ENCODE results near the gene FOCAD. TPM values are rescaled to one million over a fixed set of nuclear protein-coding genes. Genes with fewer than 3 reads are reported as not detected.
"Not testable (repeated sequence)": the region's sequence is repeated elsewhere in the genome, so short reads cannot be mapped to it uniquely, and the experiment has no call there.

The FOCAD gene
- total RNA-seq, 1 experiment from 2014 or later = 17.1 TPM

DNA sequence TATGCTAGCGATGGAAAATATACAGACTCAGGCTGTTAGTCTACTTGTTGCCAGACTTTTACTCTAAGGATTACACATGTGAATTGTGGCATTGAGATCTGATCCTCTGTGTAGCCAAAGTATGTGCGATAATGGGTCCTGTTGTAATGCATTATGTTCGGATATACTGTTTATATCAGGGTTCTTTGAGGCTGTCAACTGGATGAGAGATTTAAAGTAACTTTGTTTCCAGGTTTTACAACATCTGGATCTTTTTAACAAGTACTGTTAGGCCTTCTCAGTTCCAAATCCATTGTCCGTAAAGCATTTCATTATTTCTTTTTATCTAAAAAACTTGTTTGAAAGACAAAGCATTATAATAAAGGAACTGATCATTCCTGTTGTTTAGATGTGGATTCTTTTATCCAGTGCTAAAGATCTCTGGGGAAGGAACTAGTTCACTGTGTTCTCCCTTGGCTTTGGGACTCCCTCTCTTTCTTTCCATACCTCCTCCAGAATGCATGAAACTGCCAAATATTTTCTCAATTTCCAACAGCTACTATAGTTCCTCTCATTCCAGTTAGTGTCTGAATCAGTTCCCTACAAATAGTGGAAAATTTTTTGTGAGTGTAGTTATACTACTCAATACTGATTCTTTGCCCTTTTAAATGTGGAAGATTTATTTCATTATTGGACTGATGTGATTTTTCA lies 278.6 kb downstream of the FOCAD start:
- Histone ChIP-seq H3K27ac (no peak overlapping the region), H3K79me2 (ENCODE audit: low read depth) (no peaks in the 10 kb centered on the region), H3K4me1 (replicated peaks; ENCODE audit: insufficient read depth) (no peaks in the 10 kb centered on the region), H3K27me3 (ENCODE audit: insufficient read depth, low read depth) (no peaks in the 10 kb centered on the region), H3K4me2 (no peak overlapping the region), H4K20me1 (ENCODE audit: insufficient read depth) (no peaks in the 10 kb centered on the region), H3K36me3 (ENCODE audit: low read depth) (no peaks in the 10 kb centered on the region), H3K9me2 (ENCODE audit: insufficient read depth) (no peaks in the 10 kb centered on the region), H3K9me3 (ENCODE audit: insufficient read depth, low read depth) (no peaks in the 10 kb centered on the region), H2AFZ (no peak overlapping the region), H3K4me3 (no peak overlapping the region), H3F3A (ENCODE audit: insufficient read depth, low read depth) (no peaks in the 10 kb centered on the region)
- ChIA-PET POLR2A (ENCODE audit: unreplicated experiment) (no interaction called here), CTCF (no interaction called here)
- intact Hi-C loops (cut with micrococcal nuclease; ENCODE audit: unreplicated experiment) = no loop called here
- no TSS peak for BruUV-seq (replicated peaks)
- DNase-seq = no peak
- no peak for TF ChIP-seq EZH2 (IDR thresholded peaks at IDR 0.05; ENCODE audit: low read depth)
- TF ChIP-seq, protein P1, sequence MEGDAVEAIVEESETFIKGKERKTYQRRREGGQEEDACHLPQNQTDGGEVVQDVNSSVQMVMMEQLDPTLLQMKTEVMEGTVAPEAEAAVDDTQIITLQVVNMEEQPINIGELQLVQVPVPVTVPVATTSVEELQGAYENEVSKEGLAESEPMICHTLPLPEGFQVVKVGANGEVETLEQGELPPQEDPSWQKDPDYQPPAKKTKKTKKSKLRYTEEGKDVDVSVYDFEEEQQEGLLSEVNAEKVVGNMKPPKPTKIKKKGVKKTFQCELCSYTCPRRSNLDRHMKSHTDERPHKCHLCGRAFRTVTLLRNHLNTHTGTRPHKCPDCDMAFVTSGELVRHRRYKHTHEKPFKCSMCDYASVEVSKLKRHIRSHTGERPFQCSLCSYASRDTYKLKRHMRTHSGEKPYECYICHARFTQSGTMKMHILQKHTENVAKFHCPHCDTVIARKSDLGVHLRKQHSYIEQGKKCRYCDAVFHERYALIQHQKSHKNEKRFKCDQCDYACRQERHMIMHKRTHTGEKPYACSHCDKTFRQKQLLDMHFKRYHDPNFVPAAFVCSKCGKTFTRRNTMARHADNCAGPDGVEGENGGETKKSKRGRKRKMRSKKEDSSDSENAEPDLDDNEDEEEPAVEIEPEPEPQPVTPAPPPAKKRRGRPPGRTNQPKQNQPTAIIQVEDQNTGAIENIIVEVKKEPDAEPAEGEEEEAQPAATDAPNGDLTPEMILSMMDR (conservative IDR thresholded peaks at IDR 0.05) = no peak

DNA sequence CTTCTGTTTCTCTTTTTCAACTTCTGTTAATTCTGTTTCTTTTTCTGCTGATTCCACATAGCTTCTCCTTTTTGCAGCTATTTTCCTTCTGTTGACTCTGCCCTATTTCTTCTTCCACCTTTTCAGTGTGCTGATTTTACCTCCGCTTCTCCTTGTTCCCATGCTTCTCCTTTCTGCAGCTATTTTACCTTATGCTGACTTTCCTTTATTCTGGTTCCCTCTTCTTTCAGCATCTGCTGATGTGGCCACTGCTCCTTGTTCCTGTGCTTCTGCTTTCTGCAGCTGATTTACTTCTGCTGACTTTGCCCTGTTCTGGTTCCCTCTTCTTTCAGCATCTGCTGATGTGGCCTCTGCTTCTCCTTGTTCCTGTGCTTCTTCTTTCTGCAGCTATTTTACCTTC lies 288.6 kb downstream of the FOCAD start:
- Histone ChIP-seq H4K20me1 (ENCODE audit: insufficient read depth) (no peaks in the 10 kb centered on the region), H3F3A (ENCODE audit: insufficient read depth, low read depth) (no peaks in the 10 kb centered on the region), H3K4me3 (no peak overlapping the region), H2AFZ (no peak overlapping the region), H3K27ac (no peak overlapping the region), H3K36me3 (ENCODE audit: low read depth) (no peaks in the 10 kb centered on the region), H3K27me3 (ENCODE audit: insufficient read depth, low read depth) (no peaks in the 10 kb centered on the region), H3K9me3 (ENCODE audit: insufficient read depth, low read depth) (no peaks in the 10 kb centered on the region), H3K79me2 (ENCODE audit: low read depth) (no peaks in the 10 kb centered on the region), H3K4me1 (replicated peaks; ENCODE audit: insufficient read depth) (no peaks in the 10 kb centered on the region), H3K9me2 (ENCODE audit: insufficient read depth) (no peaks in the 10 kb centered on the region), H3K4me2 (no peak overlapping the region)
- no TSS peak for BruUV-seq (replicated peaks)
- ChIA-PET POLR2A (ENCODE audit: unreplicated experiment) (no interaction called here), CTCF (no interaction called here)
- no peak for DNase-seq
- no peak for TF ChIP-seq EZH2 (IDR thresholded peaks at IDR 0.05; ENCODE audit: low read depth)
- intact Hi-C loops (cut with micrococcal nuclease; ENCODE audit: unreplicated experiment) = no loop called here

GRCh38 chr9:20973246-20973947 lies 289.3 kb downstream of the FOCAD start:
- intact Hi-C loops (cut with micrococcal nuclease; ENCODE audit: unreplicated experiment); CTCF ChIA-PET; H3K4me1 ChIP-seq (replicated peaks; ENCODE audit: insufficient read depth); H2AFZ ChIP-seq; BruUV-seq (replicated peaks); H3K9me2 ChIP-seq (ENCODE audit: insufficient read depth); H3K79me2 ChIP-seq (ENCODE audit: low read depth); H3F3A ChIP-seq (ENCODE audit: insufficient read depth, low read depth); DNase-seq; H3K27me3 ChIP-seq (ENCODE audit: insufficient read depth, low read depth); H3K9me3 ChIP-seq (ENCODE audit: insufficient read depth, low read depth); H4K20me1 ChIP-seq (ENCODE audit: insufficient read depth); POLR2A ChIA-PET (ENCODE audit: unreplicated experiment); H3K4me2 ChIP-seq; H3K36me3 ChIP-seq (ENCODE audit: low read depth); H3K4me3 ChIP-seq; H3K27ac ChIP-seq: not testable (repeated sequence)

DNA sequence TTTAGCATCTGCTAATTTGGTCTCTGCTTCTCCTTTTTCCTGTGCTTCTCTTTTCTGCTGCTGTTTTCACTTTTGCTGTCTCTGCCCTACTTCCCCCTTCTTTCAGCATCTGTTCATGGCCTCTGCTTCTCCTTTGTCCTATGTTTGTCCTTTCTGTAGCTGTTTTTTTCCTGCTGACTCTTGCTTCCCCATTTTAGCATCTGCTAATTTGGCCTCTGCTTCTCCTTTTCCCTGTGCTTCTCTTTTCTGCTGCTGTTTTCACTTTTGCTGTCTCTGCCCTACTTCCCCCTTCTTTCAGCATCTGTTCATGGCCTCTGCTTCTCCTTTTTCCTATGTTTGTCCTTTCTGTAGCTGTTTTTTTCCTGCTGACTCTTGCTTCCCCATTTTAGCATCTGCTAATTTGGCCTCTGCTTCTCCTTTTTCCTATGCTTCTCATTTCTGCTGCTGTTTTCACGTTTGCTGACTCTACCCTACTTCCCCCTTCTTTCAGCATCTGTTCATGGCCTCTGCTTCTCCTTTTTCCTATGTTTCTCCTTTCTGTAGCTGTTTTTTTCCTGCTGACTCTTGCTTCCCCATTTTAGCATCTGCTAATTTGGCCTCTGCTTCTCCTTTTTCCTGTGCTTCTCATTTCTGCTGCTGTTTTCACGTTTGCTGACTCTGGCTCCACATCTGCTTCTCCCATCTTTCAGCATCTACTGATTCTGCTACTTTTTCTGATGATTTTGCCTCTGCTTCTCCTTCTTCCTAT lies 290.3 kb downstream of the FOCAD start:
- H3K4me2 ChIP-seq; DNase-seq; H3K9me3 ChIP-seq (ENCODE audit: insufficient read depth, low read depth); POLR2A ChIA-PET (ENCODE audit: unreplicated experiment); H3K4me3 ChIP-seq; H3K27me3 ChIP-seq (ENCODE audit: insufficient read depth, low read depth); H3K9me2 ChIP-seq (ENCODE audit: insufficient read depth); H2AFZ ChIP-seq; H3K4me1 ChIP-seq (replicated peaks; ENCODE audit: insufficient read depth); intact Hi-C loops (cut with micrococcal nuclease; ENCODE audit: unreplicated experiment); H3K36me3 ChIP-seq (ENCODE audit: low read depth); BruUV-seq (replicated peaks); CTCF ChIA-PET; H3F3A ChIP-seq (ENCODE audit: insufficient read depth, low read depth); H3K27ac ChIP-seq; H4K20me1 ChIP-seq (ENCODE audit: insufficient read depth); H3K79me2 ChIP-seq (ENCODE audit: low read depth): not testable (repeated sequence)
